Stimulated activated effector memory CD8-positive, alpha-beta T cell treated with anti-CD3 and anti-CD28 coated beads, Interleukin-12 subunit alpha, Interleukin-12 subunit beta, amount 100 ng/mL, for 72 hours (primary cell): ENCODE results near the gene KLHL9.
A peak's percentile ranks its signal among the peaks of the same experiment; 100 is the strongest.

Experiments used
- ATAC-seq: fragments of 150-1000 bp; cut with Tn5 transposase; 2 replicates; pipeline ENCODE4 v1.10.0; 2021
- DNase-seq, 2 donors: peaks; one replicate each; pipeline ENCODE4 v3.0.0; 2021 to 2022; ENCODE audit warnings: low spot score in 2 of 2
- H3K27ac Mint-ChIP-seq: one replicate; pipeline ENCODE4 v1.8.0; 2022; ENCODE audit warnings: mild to moderate bottlenecking, mixed read lengths
- H3K36me3 Mint-ChIP-seq: one replicate; pipeline ENCODE4 v1.8.0; 2022; ENCODE audit warnings: mild to moderate bottlenecking, mixed read lengths
- H3K4me1 Mint-ChIP-seq: one replicate; pipeline ENCODE4 v1.8.0; 2022; ENCODE audit warnings: mixed read lengths
- H3K4me3 Mint-ChIP-seq: one replicate; pipeline ENCODE4 v1.8.0; 2022; ENCODE audit warnings: mild to moderate bottlenecking, mixed read lengths
- H3K9me3 Mint-ChIP-seq: one replicate; pipeline ENCODE4 v1.8.0; 2022; ENCODE audit warnings: mixed read lengths

KLHL9 gene

GRCh38 chr9:21326526-21327139, 8.6 kb downstream of the KLHL9 start:
- no peak for DNase-seq
- peak overlapping the region; percentile 8 for H3K27ac Mint-ChIP-seq
- peaks cover 46% of the 10 kb centered on the region for H3K4me1 Mint-ChIP-seq
- peak; percentile 82 for ATAC-seq
- H3K4me3 Mint-ChIP-seq, result no peak overlapping the region
- H3K36me3 Mint-ChIP-seq, result peaks cover 85% of the 10 kb centered on the region
- H3K9me3 Mint-ChIP-seq, result no peaks in the 10 kb centered on the region

GRCh38 chr9:21324047-21324446, 11.2 kb downstream of the KLHL9 start:
- Mint-ChIP-seq H3K4me3 (no peak overlapping the region), H3K9me3 (no peaks in the 10 kb centered on the region), H3K4me1 (peaks cover 35% of the 10 kb centered on the region), H3K27ac (peak overlapping the region; percentile 43), H3K36me3 (peaks cover 74% of the 10 kb centered on the region)
- DNase-seq, result no peak
- no peak for ATAC-seq

GRCh38 chr9:21322911-21323461, 12.2 kb downstream of the KLHL9 start:
- Mint-ChIP-seq H3K27ac (no peak overlapping the region), H3K4me3 (no peak overlapping the region), H3K9me3 (no peaks in the 10 kb centered on the region), H3K36me3 (peaks cover 64% of the 10 kb centered on the region), H3K4me1 (peaks cover 29% of the 10 kb centered on the region)
- no peak for ATAC-seq
- no peak for DNase-seq

DNA sequence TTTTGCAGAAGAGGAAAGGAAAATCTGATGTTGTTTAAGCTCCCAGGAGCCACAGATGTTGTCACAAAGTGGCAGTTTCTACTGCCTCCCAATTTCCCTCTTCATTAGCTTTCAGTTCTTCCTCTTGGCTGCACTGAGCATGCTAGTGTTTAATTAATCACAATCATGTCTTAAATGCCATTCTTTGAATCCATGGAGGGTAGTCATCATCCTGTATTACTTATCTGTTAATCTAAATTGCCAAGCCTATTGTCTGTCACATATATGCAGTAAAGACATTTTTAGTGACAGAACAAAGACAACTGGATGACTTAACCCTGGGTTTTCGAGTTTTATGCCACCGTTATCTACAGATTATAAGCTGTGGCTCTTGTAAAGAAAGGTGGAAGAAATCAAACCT, 14.7 kb downstream of the KLHL9 start:
- no peaks in the 10 kb centered on the region for H3K9me3 Mint-ChIP-seq
- H3K4me3 Mint-ChIP-seq, result no peak overlapping the region
- ATAC-seq, result no peak
- no peak overlapping the region for H3K27ac Mint-ChIP-seq
- H3K4me1 Mint-ChIP-seq, result peaks cover 16% of the 10 kb centered on the region
- peaks cover 51% of the 10 kb centered on the region for H3K36me3 Mint-ChIP-seq
- DNase-seq, result no peak

- ATAC-seq (peak; percentile 50), DNase-seq (no peak)
- Mint-ChIP-seq H3K4me3 (no peak overlapping the region), H3K27ac (no peak overlapping the region), H3K36me3 (peaks cover 30% of the 10 kb centered on the region), H3K4me1 (peaks cover 8% of the 10 kb centered on the region), H3K9me3 (no peaks in the 10 kb centered on the region)
These were observed 17.0 kb downstream of the KLHL9 start for GRCh38 chr9:21317956-21318923.

- Mint-ChIP-seq H3K9me3 (no peaks in the 10 kb centered on the region), H3K36me3 (peaks cover 16% of the 10 kb centered on the region), H3K4me3 (no peak overlapping the region), H3K4me1 (no peaks in the 10 kb centered on the region), H3K27ac (no peak overlapping the region)
- ATAC-seq (no peak), DNase-seq (no peak)
These were observed 18.3 kb downstream of the KLHL9 start for GRCh38 chr9:21316860-21317259.

- Mint-ChIP-seq H3K4me1 (no peaks in the 10 kb centered on the region), H3K27ac (no peak overlapping the region), H3K4me3 (no peak overlapping the region), H3K9me3 (no peaks in the 10 kb centered on the region), H3K36me3 (peaks cover 10% of the 10 kb centered on the region)
- DNase-seq (no peak), ATAC-seq (no peak)
These were observed 19.0 kb downstream of the KLHL9 start for GRCh38 chr9:21316032-21316842.

- ATAC-seq (no peak), DNase-seq (no peak)
- Mint-ChIP-seq H3K4me3 (no peak overlapping the region), H3K9me3 (no peaks in the 10 kb centered on the region), H3K4me1 (no peaks in the 10 kb centered on the region), H3K36me3 (no peaks in the 10 kb centered on the region), H3K27ac (no peak overlapping the region)
These were observed 21.1 kb downstream of the KLHL9 start for GRCh38 chr9:21314152-21314551.

DNA sequence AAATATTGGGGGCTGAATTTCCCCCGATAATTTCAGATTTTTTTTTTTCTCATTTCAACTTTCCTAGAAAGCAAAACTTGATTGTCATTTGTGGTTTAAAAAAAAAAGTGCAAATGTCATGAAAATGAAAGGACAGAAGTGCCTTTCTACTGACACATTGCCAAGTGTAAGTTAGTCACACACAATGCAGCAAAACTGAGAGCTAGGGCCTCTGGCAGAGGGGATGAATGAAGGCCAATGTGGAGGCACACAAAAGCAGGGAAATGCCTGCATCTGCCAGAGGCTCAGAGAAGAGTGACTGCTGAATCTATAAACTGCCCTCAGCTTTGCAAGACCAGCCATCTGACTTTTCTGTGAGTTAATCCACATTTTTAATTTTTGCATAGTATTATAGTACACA, 23.3 kb downstream of the KLHL9 start:
- no peak overlapping the region for H3K27ac Mint-ChIP-seq
- ATAC-seq (no peak), DNase-seq (no peak)
- H3K36me3 Mint-ChIP-seq, result no peaks in the 10 kb centered on the region
- H3K4me1 Mint-ChIP-seq, result no peaks in the 10 kb centered on the region
- no peaks in the 10 kb centered on the region for H3K9me3 Mint-ChIP-seq
- no peak overlapping the region for H3K4me3 Mint-ChIP-seq

GRCh38 chr9:21305213-21305612, 30.0 kb downstream of the KLHL9 start, which contains the start of gene IFNA5:
IFNA5 (minus strand) TSS chr9:21305313; CDS start chr9:21305256, 57 bp downstream.
- no peaks in the 10 kb centered on the region for H3K4me1 Mint-ChIP-seq

DNA sequence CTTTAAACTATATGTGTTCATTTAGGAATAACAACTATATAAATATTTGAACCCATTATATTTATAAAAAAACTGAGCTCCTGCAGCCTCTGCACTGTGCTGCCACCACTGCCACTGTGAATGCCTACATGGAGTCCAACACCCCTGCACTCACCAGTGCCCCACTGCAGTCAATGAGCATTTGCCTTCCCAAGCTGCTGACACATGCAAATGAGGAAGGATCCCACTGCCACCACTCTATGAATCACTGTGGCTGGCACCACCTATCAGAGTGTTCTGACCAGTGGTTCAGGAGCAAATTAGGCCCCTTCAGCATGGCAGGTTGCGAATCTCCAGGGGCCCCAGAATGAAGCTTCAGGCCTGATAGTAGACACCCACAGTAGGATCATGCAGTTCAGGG, 39.2 kb downstream of the KLHL9 start:
- DNase-seq (no peak), ATAC-seq (no peak)
- Mint-ChIP-seq H3K9me3 (no peaks in the 10 kb centered on the region), H3K27ac (no peak overlapping the region), H3K36me3 (no peaks in the 10 kb centered on the region), H3K4me1 (peaks cover 6% of the 10 kb centered on the region), H3K4me3 (no peak overlapping the region)

More at GRCh38 chr9:21305213-21305612, 30.0 kb downstream of the KLHL9 start, which contains the start of gene IFNA5:
- ATAC-seq (no peak), DNase-seq (no peak)
- Mint-ChIP-seq H3K9me3 (no peaks in the 10 kb centered on the region), H3K36me3 (no peaks in the 10 kb centered on the region), H3K4me3 (no peak within 1 kb of the TSS), H3K27ac (no peak within 1 kb of the TSS)

DNA sequence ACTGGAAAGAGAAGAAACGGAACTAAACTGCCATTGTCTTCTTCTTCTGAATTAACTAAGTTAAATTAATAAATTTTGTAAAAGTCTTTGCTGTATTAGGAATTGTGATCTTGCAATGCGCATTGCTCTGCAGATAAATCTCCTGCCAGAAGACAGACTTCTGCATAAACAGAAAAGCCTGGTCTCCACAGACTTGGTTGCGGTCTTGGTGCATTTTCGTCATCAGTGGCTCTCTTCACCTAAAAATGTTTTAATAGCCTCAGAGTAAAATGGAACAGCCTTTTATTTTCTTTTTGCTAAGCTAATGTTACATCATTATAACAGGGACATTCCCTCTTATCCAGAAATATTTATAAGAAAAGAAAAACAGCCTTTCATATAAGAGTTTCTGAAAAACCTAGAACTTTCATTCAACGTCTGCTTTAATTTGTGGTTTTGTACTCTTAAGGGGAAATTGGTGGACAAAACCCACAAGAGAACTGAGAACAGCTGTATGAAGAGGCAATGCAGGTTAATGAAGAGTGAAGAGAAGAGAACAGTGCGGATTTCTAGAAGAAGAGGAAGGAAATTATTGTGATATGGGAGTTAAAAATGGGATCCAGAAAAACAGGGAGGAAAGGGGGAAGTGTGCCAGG, 40.2 kb downstream of the KLHL9 start:
- Mint-ChIP-seq H3K9me3 (no peaks in the 10 kb centered on the region), H3K27ac (no peak overlapping the region), H3K4me3 (no peak overlapping the region), H3K4me1 (peaks cover 6% of the 10 kb centered on the region), H3K36me3 (no peaks in the 10 kb centered on the region)
- DNase-seq, result no peak
- ATAC-seq, result no peak

DNA sequence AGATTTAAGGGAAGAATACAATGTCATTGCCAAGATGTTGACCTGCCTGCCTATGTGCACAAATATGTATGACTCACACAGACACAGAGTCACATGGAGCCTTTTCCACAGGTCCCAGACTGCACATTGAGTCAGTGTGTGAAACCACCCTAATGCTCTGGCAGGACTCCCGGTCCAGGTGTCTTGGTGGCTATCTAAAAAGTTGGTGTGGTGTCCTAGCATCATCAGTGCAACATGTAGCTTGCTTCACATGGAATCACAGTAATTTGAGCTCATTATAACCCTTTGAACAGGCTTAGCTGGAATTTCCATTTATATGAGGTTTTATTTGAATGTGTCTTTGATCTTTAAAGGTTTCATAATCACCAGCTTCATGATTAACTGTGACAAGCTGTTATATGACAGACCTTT, 40.8 kb downstream of the KLHL9 start:
- Mint-ChIP-seq H3K9me3 (no peaks in the 10 kb centered on the region), H3K4me1 (peaks cover 6% of the 10 kb centered on the region), H3K36me3 (no peaks in the 10 kb centered on the region), H3K27ac (no peak overlapping the region), H3K4me3 (no peak overlapping the region)
- peak; percentile 62 for ATAC-seq
- no peak for DNase-seq

GRCh38 chr9:21289848-21290247, 45.4 kb downstream of the KLHL9 start:
- Mint-ChIP-seq H3K9me3 (no peaks in the 10 kb centered on the region), H3K4me3 (no peak overlapping the region), H3K36me3 (no peaks in the 10 kb centered on the region), H3K27ac (no peak overlapping the region), H3K4me1 (no peaks in the 10 kb centered on the region)
- ATAC-seq (no peak), DNase-seq (no peak)

GRCh38 chr9:21287280-21287679, 47.9 kb downstream of the KLHL9 start:
- no peak for ATAC-seq
- no peak for DNase-seq
- Mint-ChIP-seq H3K9me3 (no peaks in the 10 kb centered on the region), H3K4me3 (no peak overlapping the region), H3K4me1 (no peaks in the 10 kb centered on the region), H3K36me3 (no peaks in the 10 kb centered on the region), H3K27ac (no peak overlapping the region)
